Thoracic aorta (tissue), 2 donors: ENCODE results near the gene CMTM3. TPM values are rescaled to one million over a fixed set of nuclear protein-coding genes. Genes with fewer than 3 reads are reported as not detected.

Source experiments
- ATAC-seq: fragments of 150-250 bp; one replicate; pipeline ENCODE4 v1.8.0; 2017; ENCODE audit warnings: low read depth; ENCODE audit not compliant: insufficient number of reproducible peaks, low FRiP score
- DNase-seq: peaks from one replicate; pipeline ENCODE4 v3.0.0-alpha.2; 2020; ENCODE audit warnings: low spot score
- H3K27ac ChIP-seq, 2 donors: fragments of 200-600 bp; sonication (generic); 1 replicate in 1 of 2; 2 replicates in 1 of 2; pipeline ENCODE4 v1.5.1; 2016; ENCODE audit warnings: mild to moderate bottlenecking in 2 of 2, moderate library complexity in 2 of 2
- H3K27me3 ChIP-seq: fragments of 200-600 bp; sonication (generic); replicated peaks from 2 replicates; pipeline ENCODE4 v1.6.0; 2016; ENCODE audit warnings: mild to moderate bottlenecking; ENCODE audit not compliant: insufficient read depth
- H3K36me3 ChIP-seq: fragments of 200-600 bp; sonication (generic); one replicate; pipeline ENCODE4 v1.5.1; 2016
- H3K4me1 ChIP-seq, 2 donors: fragments of 200-600 bp; sonication (generic); 1 replicate in 1 of 2; 2 replicates in 1 of 2; pipeline versions ENCODE4 v1.5.1 to v1.6.0; 2016; ENCODE audit warnings: low read depth in 2 of 2, mild to moderate bottlenecking in 1 of 2; ENCODE audit not compliant: control insufficient read depth in 1 of 2
- H3K4me3 ChIP-seq: fragments of 200-600 bp; sonication (generic); 2 replicates; pipeline ENCODE4 v1.5.1; 2016; ENCODE audit warnings: mild to moderate bottlenecking
- H3K9me3 ChIP-seq: fragments of 200-600 bp; sonication (generic); 2 replicates; pipeline ENCODE4 v1.5.1; 2016
- CTCF ChIP-seq: fragments of 200-600 bp; sonication (generic); IDR thresholded peaks from one replicate; pipeline ENCODE4 v1.5.1; 2019; ENCODE audit warnings: antibody characterized with exemption
- total RNA-seq, 2 donors: library from RNA; depleted of rRNA; stranded (reverse); fragments of >200 nt; gene quantifications; one replicate each; pipeline versions ENCODE4 v1.1.0 to v1.2.3, GENCODE V29; 2016

The CMTM3 gene
- total RNA-seq, 2 donors from 2014 or later, result 16.6 to 20.7 TPM

DNA sequence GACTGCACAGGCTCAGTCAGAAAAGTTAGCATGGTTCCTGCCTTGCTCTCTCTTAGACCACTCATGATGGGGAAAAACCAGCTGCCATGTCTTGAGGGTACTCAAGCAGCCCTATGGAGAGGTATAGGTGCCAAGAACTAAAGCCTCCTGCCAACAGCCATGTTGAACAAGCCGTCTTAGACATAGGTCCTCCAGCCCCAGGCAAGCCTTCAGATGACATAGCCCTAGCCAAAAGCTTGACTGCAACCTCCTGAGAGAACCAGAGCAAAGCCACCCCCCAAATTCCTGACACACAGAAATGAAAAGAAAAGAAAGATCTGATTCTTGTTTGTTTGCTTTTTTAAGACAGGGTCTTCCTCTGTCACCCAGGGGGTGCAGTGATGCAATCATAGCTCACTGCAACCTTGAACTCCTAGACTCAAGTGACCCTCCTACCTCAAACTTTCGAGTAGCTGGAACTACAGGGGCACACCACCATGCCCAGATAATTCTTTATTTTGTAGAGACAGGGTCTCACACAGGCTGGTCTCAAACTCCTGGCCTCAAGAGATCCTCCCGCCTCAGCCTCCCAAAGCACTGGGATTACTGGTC, 36.3 kb downstream of the CMTM3 start:
- Histone ChIP-seq H3K27ac (no peak overlapping the region), H3K9me3 (no peaks in the 10 kb centered on the region), H3K4me3 (no peak overlapping the region), H3K4me1 (no peaks in the 10 kb centered on the region), H3K36me3 (no peaks in the 10 kb centered on the region), H3K27me3 (no peaks in the 10 kb centered on the region)
- TF ChIP-seq CTCF, result no peak
- DNase-seq (no peak), ATAC-seq (no peak)

DNA sequence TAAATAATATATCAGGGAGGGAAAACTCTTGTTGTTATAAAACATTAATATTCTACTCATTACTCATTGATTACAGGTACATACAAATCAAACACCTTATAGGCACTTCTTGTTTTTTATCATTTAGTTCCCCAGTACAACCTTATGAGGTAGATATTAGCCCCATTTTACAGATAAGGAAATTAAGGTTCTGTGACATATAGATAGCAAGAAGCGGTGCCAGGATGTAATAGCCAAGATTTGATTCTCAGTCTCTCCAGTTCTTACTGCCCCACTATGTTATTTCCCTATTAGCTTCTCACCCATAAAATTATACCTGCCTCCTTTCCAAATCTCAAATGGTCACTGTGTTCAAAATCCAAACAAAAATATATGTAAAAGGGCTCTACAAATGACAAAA, 36.9 kb downstream of the CMTM3 start:
- H3K27ac ChIP-seq, result no peak overlapping the region
- H3K27me3 ChIP-seq, result no peaks in the 10 kb centered on the region
- H3K4me1 ChIP-seq, result no peaks in the 10 kb centered on the region
- H3K4me3 ChIP-seq, result no peak overlapping the region
- H3K36me3 ChIP-seq, result no peaks in the 10 kb centered on the region
- H3K9me3 ChIP-seq, result no peaks in the 10 kb centered on the region
- ATAC-seq, result no peak
- no peak for DNase-seq
- TF ChIP-seq CTCF, result no peak

GRCh38 chr16:66647866-66648265, 43.4 kb downstream of the CMTM3 start:
- DNase-seq (no peak), ATAC-seq (no peak)
- no peaks in the 10 kb centered on the region for H3K9me3 ChIP-seq
- no peak overlapping the region for H3K4me3 ChIP-seq
- peaks cover 3 to 10% of the 10 kb centered on the region in 2 donors for H3K4me1 ChIP-seq
- H3K27me3 ChIP-seq, result no peaks in the 10 kb centered on the region
- TF ChIP-seq CTCF, result no peak
- no peaks in the 10 kb centered on the region for H3K36me3 ChIP-seq
- no peak overlapping the region for H3K27ac ChIP-seq

DNA sequence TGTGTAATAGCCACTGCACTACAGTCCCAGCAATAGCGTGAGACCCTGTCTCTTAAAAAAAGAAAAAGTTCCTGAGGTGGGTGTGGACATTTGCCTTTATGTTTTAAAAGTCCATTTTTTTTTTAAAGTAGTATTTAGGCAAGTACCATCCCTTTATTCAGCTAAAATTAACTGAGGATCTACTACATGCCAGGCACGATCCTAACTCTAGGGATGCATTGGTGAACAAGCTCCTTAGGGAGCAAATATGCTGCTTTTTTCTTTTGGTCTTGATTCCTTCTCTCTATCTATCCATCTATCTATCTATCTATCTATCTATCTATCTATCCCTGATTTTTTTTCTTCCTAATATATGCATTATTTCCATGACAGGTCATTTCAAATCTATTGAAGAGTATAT, 44.7 kb downstream of the CMTM3 start:
- H3K4me3 ChIP-seq, result no peak overlapping the region
- no peak for ATAC-seq
- peaks cover 3 to 10% of the 10 kb centered on the region in 2 donors for H3K4me1 ChIP-seq
- no peak for DNase-seq
- no peaks in the 10 kb centered on the region for H3K9me3 ChIP-seq
- no peak for TF ChIP-seq CTCF
- no peak overlapping the region for H3K27ac ChIP-seq
- H3K36me3 ChIP-seq, result no peaks in the 10 kb centered on the region
- H3K27me3 ChIP-seq, result no peaks in the 10 kb centered on the region

- H3K27ac ChIP-seq, result no peak overlapping the region
- DNase-seq, result no peak
- H3K27me3 ChIP-seq, result no peaks in the 10 kb centered on the region
- H3K36me3 ChIP-seq, result no peaks in the 10 kb centered on the region
- no peak for TF ChIP-seq CTCF
- H3K4me1 ChIP-seq, result peaks cover 3 to 10% of the 10 kb centered on the region in 2 donors
- no peak overlapping the region for H3K4me3 ChIP-seq
- no peaks in the 10 kb centered on the region for H3K9me3 ChIP-seq
- no peak for ATAC-seq
Measured at GRCh38 chr16:66649636-66650205, 45.2 kb downstream of the CMTM3 start.
